ENCODE data around the gene PAX5. TPM values are rescaled to one million over a fixed set of nuclear protein-coding genes. Genes with fewer than 3 reads are reported as not detected.
A peak's percentile ranks its signal among the peaks of the same experiment; 100 is the strongest.

Gene PAX5
- total RNA-seq, 1 experiment from 2014 or later, result 0.39 TPM

- Histone ChIP-seq H3K23me2 (ENCODE audit: insufficient read length, low read depth, low read length, poor library complexity, severe bottlenecking) (no peaks in the 10 kb centered on the region), H4K5ac (ENCODE audit: insufficient read length, low read depth, low read length) (no peak overlapping the region), H3K27ac (ENCODE audit: insufficient read length, low read depth, low read length) (no peak overlapping the region), H2BK12ac (ENCODE audit: insufficient read length, low read depth, low read length) (no peak overlapping the region), H3K9me3 (ENCODE audit: control insufficient read depth, low read depth, low read length) (no peaks in the 10 kb centered on the region), H3K14ac (ENCODE audit: insufficient read depth, low read length) (no peak overlapping the region; the same call in 1 of the 2 replicates), H3K4me1 (ENCODE audit: insufficient read depth, low read length) (no peaks in the 10 kb centered on the region), H3K18ac (ENCODE audit: insufficient read length, low read depth, low read length) (no peak overlapping the region), H4K20me1 (ENCODE audit: control insufficient read depth, insufficient read depth, insufficient read length) (no peaks in the 10 kb centered on the region), H2BK120ac (ENCODE audit: low read depth, low read length, poor library complexity, severe bottlenecking) (no peak overlapping the region), H3T11ph (ENCODE audit: low read length) (no peak overlapping the region), H3K56ac (ENCODE audit: insufficient read length, low read depth, low read length) (no peak overlapping the region), H2AK5ac (ENCODE audit: insufficient read length, low read length) (no peak overlapping the region), H3K9ac (ENCODE audit: extremely low read depth, insufficient read length, low read length) (no peak overlapping the region), H2AFZ (ENCODE audit: low read length) (no peak overlapping the region), H3K4ac (ENCODE audit: low read depth, low read length) (no peak overlapping the region), H3K4me2 (ENCODE audit: insufficient read depth, insufficient read length, low read length) (no peak overlapping the region), H4K8ac (replicated peaks; ENCODE audit: insufficient read length, low read depth, low read length) (no peak overlapping the region), H4K91ac (ENCODE audit: insufficient read length, low read depth, low read length) (no peak overlapping the region), H2BK15ac (ENCODE audit: low read depth, low read length) (no peak overlapping the region), H2BK20ac (ENCODE audit: low read depth, low read length, poor library complexity, severe bottlenecking) (no peak overlapping the region), H3K79me2 (ENCODE audit: insufficient read depth, low read length) (no peaks in the 10 kb centered on the region), H2BK5ac (ENCODE audit: insufficient read length, low read length) (no peak overlapping the region), H3K27me3 (ENCODE audit: insufficient read depth, low read length) (no peaks in the 10 kb centered on the region), H3K23ac (ENCODE audit: insufficient read length, low read depth, low read length) (no peak overlapping the region), H3K79me1 (ENCODE audit: insufficient read depth, low read depth, low read length, poor library complexity, severe bottlenecking) (no peaks in the 10 kb centered on the region)
- no CpG with 5 or more reads among the region's 4 CpGs for WGBS (ENCODE audit: extremely low coverage, insufficient read length, low lambda C conversion rate)
- Mint-ChIP-seq H3K27ac (peak overlapping the region in 1 of 3 experiments; percentile 28; a peak in 1 of 7 replicates), H3K4me1 (peaks cover 18 to 40% of the 10 kb centered on the region in 2 experiments), H3K27me3 (ENCODE audit: low read depth) (peaks cover 9% of the 10 kb centered on the region), H3K9me3 (no peaks in the 10 kb centered on the region; a peak in 1 of 5 replicates), H3K36me3 (ENCODE audit: insufficient read depth in 1 of 3, low read depth in 3 of 3) (no peaks in the 10 kb centered on the region), H3K4me3 (no peak overlapping the region)
- no peak for TF ChIP-seq CTCF (conservative IDR thresholded peaks at IDR 0.05)
- DNase-seq, result no peak
Measured at GRCh38 chr9:36903541-36904435, 130.3 kb downstream of the PAX5 start.
